AG09319 (cell line): ENCODE measurements around the gene GIMAP2.

ENCODE experiments used
- DNase-seq: peaks from one replicate; pipeline ENCODE4 v3.0.0-alpha.2; 2010; ENCODE audit warnings: low read depth; ENCODE audit errors: extremely low read depth
- TF ChIP-seq, protein P1 (sequence below): IDR thresholded peaks from 2 replicates; pipeline ENCODE4 v1.5.1; 2011; ENCODE audit warnings: low read depth, mild to moderate bottlenecking, inconsistent platforms, low read length, moderate library complexity

The GIMAP2 gene

GRCh38 chr7:150735596-150736358 lies 50.3 kb downstream of the GIMAP2 start:
- no peak for DNase-seq
- TF ChIP-seq, protein P1, sequence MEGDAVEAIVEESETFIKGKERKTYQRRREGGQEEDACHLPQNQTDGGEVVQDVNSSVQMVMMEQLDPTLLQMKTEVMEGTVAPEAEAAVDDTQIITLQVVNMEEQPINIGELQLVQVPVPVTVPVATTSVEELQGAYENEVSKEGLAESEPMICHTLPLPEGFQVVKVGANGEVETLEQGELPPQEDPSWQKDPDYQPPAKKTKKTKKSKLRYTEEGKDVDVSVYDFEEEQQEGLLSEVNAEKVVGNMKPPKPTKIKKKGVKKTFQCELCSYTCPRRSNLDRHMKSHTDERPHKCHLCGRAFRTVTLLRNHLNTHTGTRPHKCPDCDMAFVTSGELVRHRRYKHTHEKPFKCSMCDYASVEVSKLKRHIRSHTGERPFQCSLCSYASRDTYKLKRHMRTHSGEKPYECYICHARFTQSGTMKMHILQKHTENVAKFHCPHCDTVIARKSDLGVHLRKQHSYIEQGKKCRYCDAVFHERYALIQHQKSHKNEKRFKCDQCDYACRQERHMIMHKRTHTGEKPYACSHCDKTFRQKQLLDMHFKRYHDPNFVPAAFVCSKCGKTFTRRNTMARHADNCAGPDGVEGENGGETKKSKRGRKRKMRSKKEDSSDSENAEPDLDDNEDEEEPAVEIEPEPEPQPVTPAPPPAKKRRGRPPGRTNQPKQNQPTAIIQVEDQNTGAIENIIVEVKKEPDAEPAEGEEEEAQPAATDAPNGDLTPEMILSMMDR: no peak

DNA sequence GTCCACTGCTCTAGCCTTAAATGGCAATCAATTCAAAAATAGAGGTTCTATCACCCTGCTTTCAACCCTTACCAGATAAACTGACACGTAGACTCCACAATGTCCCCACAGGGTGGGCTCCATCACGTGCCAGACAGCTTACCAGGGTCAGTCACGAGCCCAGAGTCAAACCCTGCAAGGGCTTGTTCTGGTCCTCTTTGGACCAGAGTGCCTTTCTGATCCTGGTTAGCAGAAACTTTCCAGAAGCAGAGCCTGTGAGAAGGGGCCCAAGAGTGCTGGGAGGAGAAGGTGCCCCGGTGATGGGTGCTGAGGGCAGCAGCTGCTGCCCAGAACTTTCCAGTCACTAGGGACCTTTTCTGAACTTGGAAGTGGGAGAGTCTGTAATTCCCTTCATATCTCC lies 51.4 kb downstream of the GIMAP2 start:
- no peak for DNase-seq
- TF ChIP-seq, protein P1: no peak

DNA sequence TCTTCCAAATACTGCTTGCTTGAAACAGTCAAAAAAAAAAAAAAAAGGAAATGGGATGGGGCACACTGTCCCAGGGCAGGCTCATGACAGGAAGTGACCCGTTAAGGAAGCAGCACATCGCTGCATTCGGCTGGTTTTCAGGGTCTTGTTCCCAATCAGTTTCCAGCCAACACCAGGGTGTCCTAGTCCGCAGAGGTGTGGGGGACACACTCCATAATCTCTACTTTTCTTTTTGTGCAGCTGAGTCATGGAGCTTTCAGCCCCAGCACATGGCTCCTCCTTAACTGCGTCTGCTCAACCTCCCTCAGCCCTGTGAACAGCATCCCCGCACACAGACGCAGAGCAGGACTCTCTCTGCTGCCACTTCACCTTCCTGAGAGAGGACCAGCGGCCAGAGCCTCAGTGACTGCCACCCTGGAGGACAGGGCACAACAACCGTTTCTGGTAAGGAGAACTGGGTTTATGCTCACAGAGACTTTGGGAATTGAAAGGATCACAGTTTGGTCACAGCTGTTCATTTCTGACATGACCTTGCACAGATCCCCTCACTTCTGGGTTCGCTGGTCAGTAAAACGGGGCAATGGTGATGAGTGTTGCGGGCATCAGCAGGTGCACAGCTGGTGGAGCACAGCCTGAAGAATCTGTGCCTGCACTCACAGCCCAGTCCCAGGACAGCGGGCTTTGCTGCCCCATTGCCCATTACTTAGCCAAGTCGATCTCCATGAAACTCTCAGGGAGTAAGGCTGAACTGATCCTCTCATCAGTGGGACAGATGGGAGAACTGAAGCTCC lies 52.0 kb downstream of the GIMAP2 start, which contains the start of gene GIMAP5:
GIMAP5 (plus strand) TSS at position 154 of the 791 bp plus-strand sequence. CDS start 3,467 bp downstream, outside the sequence.
- no peak for DNase-seq
- TF ChIP-seq, protein P1: no peak

- DNase-seq: no peak
- TF ChIP-seq, protein P1: no peak
Measured at GRCh38 chr7:150738092-150738491, 52.6 kb downstream of the GIMAP2 start.

DNA sequence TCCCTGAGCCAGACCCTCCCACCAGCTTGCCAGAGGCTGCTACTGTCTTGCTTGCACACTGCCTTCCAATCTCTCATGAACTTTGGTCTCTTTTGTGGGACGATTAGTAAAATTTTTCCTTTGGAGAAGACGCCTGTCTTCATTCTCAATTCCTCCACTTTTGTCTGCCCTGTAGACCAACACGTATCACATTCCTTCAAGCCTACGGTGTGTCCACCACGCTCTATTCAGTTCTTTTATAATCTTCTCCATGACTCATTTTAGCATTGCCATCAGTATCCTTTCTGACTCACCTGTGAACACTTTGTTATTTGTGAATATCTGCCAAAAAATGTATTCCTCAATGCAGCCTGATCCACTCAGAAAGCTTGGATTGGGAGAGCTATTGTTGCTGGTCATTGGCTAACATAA lies 53.1 kb downstream of the GIMAP2 start:
- no peak for DNase-seq
- TF ChIP-seq, protein P1: no peak

GRCh38 chr7:150739033-150739432 lies 53.5 kb downstream of the GIMAP2 start:
- TF ChIP-seq, protein P1: no peak
- no peak for DNase-seq

- no peak for DNase-seq
- TF ChIP-seq, protein P1: no peak
Measured at GRCh38 chr7:150740053-150740452, 54.5 kb downstream of the GIMAP2 start.
